Left ventricle myocardium inferior (tissue), 1 donor: ENCODE data around the gene CRYBG2. TPM values are rescaled to one million over a fixed set of nuclear protein-coding genes. Genes with fewer than 3 reads are reported as not detected.
"Not testable (repeated sequence)": the region's sequence is repeated elsewhere in the genome, so short reads cannot be mapped to it uniquely, and the experiment has no call there.

ENCODE experiments used
- DNase-seq: peaks from one replicate; pipeline ENCODE4 v3.0.0-alpha.2; 2020
- H3K27ac ChIP-seq: fragments of 200-600 bp; replicated peaks from 2 replicates; pipeline ENCODE4 v1.8.0; 2021
- H3K27me3 ChIP-seq: fragments of 200-600 bp; 2 replicates; pipeline ENCODE4 v1.8.0; 2021; ENCODE audit warnings: low read depth
- H3K36me3 ChIP-seq: fragments of 200-600 bp; 2 replicates; pipeline ENCODE4 v1.8.0; 2021
- H3K4me1 ChIP-seq: fragments of 200-600 bp; 2 replicates; pipeline ENCODE4 v1.8.0; 2021
- H3K4me3 ChIP-seq: fragments of 200-600 bp; 2 replicates; pipeline ENCODE4 v1.8.0; 2021; ENCODE audit warnings: mild to moderate bottlenecking, moderate library complexity
- H3K9me3 ChIP-seq: fragments of 200-600 bp; replicated peaks from 2 replicates; pipeline ENCODE4 v1.8.0; 2021
- intact Hi-C: fragments of 100-400 bp; cut with micrococcal nuclease; formaldehyde crosslinking; loops from one replicate; pipeline ENCODE4 v1.11.0; 2022
- total RNA-seq: library from RNA; stranded (reverse); fragmentation: NEBNext Ultra II Directional; extraction: Animal tissue kit (Norgen Biotek cat#: 25700); gene quantifications from one replicate; pipeline ENCODE4 v1.2.1, GENCODE V29; 2021
- TF ChIP-seq, protein P1 (sequence below): fragments of 200-600 bp; IDR thresholded peaks from 2 replicates; pipeline ENCODE4 v1.8.0; 2021; ENCODE audit warnings: antibody characterized with exemption, mild to moderate bottlenecking, borderline replicate concordance
- donor health status: DM: no; HTN: yes; CAD: no; lungs with severe emphysema.

CRYBG2 gene
- total RNA-seq, 1 donor from 2014 or later, result not detected

- TF ChIP-seq, protein P1, sequence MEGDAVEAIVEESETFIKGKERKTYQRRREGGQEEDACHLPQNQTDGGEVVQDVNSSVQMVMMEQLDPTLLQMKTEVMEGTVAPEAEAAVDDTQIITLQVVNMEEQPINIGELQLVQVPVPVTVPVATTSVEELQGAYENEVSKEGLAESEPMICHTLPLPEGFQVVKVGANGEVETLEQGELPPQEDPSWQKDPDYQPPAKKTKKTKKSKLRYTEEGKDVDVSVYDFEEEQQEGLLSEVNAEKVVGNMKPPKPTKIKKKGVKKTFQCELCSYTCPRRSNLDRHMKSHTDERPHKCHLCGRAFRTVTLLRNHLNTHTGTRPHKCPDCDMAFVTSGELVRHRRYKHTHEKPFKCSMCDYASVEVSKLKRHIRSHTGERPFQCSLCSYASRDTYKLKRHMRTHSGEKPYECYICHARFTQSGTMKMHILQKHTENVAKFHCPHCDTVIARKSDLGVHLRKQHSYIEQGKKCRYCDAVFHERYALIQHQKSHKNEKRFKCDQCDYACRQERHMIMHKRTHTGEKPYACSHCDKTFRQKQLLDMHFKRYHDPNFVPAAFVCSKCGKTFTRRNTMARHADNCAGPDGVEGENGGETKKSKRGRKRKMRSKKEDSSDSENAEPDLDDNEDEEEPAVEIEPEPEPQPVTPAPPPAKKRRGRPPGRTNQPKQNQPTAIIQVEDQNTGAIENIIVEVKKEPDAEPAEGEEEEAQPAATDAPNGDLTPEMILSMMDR, result no peak
- Histone ChIP-seq H3K36me3 (no peaks in the 10 kb centered on the region), H3K9me3 (no peaks in the 10 kb centered on the region), H3K27me3 (peaks cover 84% of the 10 kb centered on the region), H3K4me1 (no peaks in the 10 kb centered on the region), H3K27ac (no peak overlapping the region), H3K4me3 (no peak overlapping the region)
- no peak for DNase-seq
- intact Hi-C loops, result no loop called here
Observed at GRCh38 chr1:26384076-26384475, 30.1 kb upstream of the CRYBG2 start.

DNA sequence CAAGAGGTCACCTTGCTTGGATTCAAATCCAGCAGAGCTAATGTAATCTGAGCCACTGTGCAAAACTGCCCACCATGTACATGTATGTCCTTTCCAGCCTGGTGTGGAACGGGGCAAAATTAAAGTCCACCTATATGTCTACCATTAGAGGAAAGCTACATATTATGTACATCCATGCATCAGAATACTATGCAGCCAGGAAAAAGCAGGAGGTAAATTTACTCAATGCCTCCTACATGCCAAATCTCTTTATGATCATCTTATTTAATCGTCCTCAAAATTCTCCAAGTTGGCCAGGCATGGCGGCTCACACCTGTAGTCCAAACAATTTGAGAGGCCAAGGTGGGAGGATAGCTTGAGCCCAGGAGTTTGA, 24.9 kb upstream of the CRYBG2 start:
- no peak overlapping the region for H3K4me3 ChIP-seq
- no peak overlapping the region for H3K27ac ChIP-seq
- TF ChIP-seq, protein P1, result no peak
- no peak for DNase-seq
- H3K9me3 ChIP-seq, result no peaks in the 10 kb centered on the region
- no peaks in the 10 kb centered on the region for H3K4me1 ChIP-seq
- H3K27me3 ChIP-seq, result peaks cover 62% of the 10 kb centered on the region
- no peaks in the 10 kb centered on the region for H3K36me3 ChIP-seq
- intact Hi-C loops, result no loop called here

DNA sequence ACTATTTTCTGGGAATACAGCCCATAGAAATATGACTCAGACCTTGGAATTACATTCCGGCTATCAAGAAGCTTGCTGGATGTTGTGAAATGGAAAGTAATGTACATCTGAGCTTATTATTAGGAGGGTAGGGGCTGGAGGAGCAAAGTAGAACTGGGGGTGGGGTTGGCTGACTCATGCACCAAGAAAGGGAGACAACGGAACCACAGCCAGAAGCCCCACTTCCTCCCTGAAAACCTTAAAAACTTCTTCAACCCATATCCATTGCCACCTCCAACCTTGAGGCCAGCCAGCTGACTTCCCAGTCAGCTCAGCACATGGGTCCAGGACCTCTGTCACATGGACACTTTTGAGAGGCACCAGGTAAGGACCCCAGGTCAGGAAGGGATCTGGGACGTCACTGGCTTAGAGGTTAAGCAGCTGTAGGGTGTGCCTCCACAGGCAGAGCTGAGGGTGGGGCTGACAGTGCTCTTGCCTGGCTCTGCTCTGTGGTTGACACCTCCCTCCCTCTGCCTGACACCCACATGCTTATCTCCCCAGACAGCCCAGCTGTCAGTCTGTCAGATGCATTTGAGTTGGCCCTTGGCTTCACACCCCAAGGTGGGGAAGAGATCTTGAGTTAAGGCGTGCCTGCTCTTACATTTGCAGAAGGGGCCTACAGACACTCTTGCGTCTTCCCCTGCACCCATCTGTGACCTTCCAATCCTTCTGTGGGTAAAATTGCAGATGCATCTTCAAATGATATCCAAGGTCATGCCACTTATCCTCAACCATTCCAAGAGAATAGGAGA, 24.4 kb upstream of the CRYBG2 start:
- Histone ChIP-seq H3K9me3 (no peaks in the 10 kb centered on the region), H3K27me3 (peaks cover 62% of the 10 kb centered on the region), H3K27ac (no peak overlapping the region), H3K4me1 (no peaks in the 10 kb centered on the region), H3K4me3 (no peak overlapping the region), H3K36me3 (no peaks in the 10 kb centered on the region)
- DNase-seq, result no peak
- TF ChIP-seq, protein P1, result no peak
- intact Hi-C loops, result no loop called here

DNA sequence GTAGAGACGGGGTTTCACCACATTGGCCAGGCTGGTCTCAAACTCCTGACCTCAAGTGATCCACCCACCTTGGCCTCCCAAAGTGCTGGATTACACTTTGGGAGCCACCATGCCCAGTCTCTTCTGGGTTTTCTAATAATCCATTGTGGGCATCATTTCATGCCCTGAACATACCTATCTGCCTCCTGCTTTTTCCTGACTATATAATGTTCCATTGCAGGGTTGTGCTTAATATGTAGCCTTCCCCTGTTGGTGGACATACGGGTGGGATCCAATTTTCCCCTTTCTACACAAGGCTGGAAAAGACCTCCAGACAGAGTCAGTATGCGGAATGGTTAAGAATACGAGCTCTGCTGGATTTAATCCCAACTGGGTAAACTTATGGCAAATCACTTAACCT, 22.1 kb upstream of the CRYBG2 start:
- no peaks in the 10 kb centered on the region for H3K36me3 ChIP-seq
- intact Hi-C loops, result no loop called here
- no peak overlapping the region for H3K4me3 ChIP-seq
- TF ChIP-seq, protein P1, result no peak
- no peak overlapping the region for H3K27ac ChIP-seq
- no peak for DNase-seq
- H3K9me3 ChIP-seq, result no peaks in the 10 kb centered on the region
- H3K27me3 ChIP-seq, result peaks cover 71% of the 10 kb centered on the region
- no peaks in the 10 kb centered on the region for H3K4me1 ChIP-seq

DNA sequence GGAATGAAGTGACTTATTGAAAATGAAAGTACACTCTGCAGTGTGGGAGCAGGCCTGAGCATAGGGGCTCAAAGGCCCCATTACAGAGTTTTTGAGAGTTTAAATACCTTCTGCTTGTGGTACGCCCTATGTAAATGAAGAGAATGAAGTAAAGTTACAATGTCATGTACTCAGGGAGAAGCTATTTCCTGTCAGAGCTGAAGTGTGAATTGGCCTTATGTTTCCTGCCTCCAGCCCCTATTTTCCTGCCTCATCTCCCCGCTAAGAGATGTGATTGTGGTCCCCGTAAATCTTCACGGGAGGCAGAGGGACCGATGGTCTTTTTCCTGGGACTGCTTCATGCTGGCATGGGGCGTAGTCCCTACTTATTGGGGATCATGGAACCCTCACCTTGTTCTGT, 21.2 kb upstream of the CRYBG2 start:
- DNase-seq, result no peak
- Histone ChIP-seq H3K9me3 (no peaks in the 10 kb centered on the region), H3K4me1 (no peaks in the 10 kb centered on the region), H3K27ac (no peak overlapping the region), H3K27me3 (peaks cover 70% of the 10 kb centered on the region), H3K4me3 (no peak overlapping the region), H3K36me3 (no peaks in the 10 kb centered on the region)
- intact Hi-C loops, result no loop called here
- TF ChIP-seq, protein P1, result no peak

- H3K27ac ChIP-seq, intact Hi-C loops, H3K36me3 ChIP-seq, H3K4me3 ChIP-seq, DNase-seq, H3K9me3 ChIP-seq, H3K4me1 ChIP-seq: not testable (repeated sequence)
- H3K27me3 ChIP-seq, result peaks cover 70% of the 10 kb centered on the region
Observed at GRCh38 chr1:26374361-26374760, 20.4 kb upstream of the CRYBG2 start.
